KOPT-K1 (cell line): ENCODE data around the gene SYN1.

Source experiments
- H3K27ac ChIP-seq: fragments of 200-600 bp; sonication (generic); 2 replicates; pipeline ENCODE4 v1.5.1; 2016; ENCODE audit warnings: antibody characterized with exemption, mild to moderate bottlenecking, low read depth, low read length; ENCODE audit not compliant: poor library complexity, severe bottlenecking
- H3K36me3 ChIP-seq: fragments of 200-600 bp; sonication (generic); 2 replicates; pipeline ENCODE4 v1.5.1; 2017; ENCODE audit warnings: antibody characterized with exemption, mild to moderate bottlenecking, low read length, moderate library complexity; ENCODE audit not compliant: insufficient read depth
- H3K9me3 ChIP-seq: fragments of 200-600 bp; sonication (generic); 2 replicates; pipeline ENCODE4 v1.5.1; 2017; ENCODE audit warnings: antibody characterized with exemption, low read length, mild to moderate bottlenecking; ENCODE audit not compliant: insufficient read depth, poor library complexity, severe bottlenecking

Gene SYN1

GRCh38 chrX:47574547-47575301 lies 44.9 kb downstream of the SYN1 start:
- Histone ChIP-seq H3K9me3 (no peaks in the 10 kb centered on the region), H3K27ac (no peak overlapping the region), H3K36me3 (peaks cover 16% of the 10 kb centered on the region)

GRCh38 chrX:47574076-47574546 lies 45.5 kb downstream of the SYN1 start:
- H3K9me3 ChIP-seq: no peaks in the 10 kb centered on the region
- H3K36me3 ChIP-seq: peaks cover 22% of the 10 kb centered on the region
- H3K27ac ChIP-seq: no peak overlapping the region

- no peaks in the 10 kb centered on the region for H3K9me3 ChIP-seq
- peaks cover 28% of the 10 kb centered on the region for H3K36me3 ChIP-seq
- no peak overlapping the region for H3K27ac ChIP-seq
Measured at GRCh38 chrX:47573341-47574075, 46.1 kb downstream of the SYN1 start.

- Histone ChIP-seq H3K27ac (no peak overlapping the region), H3K9me3 (no peaks in the 10 kb centered on the region), H3K36me3 (peaks cover 35% of the 10 kb centered on the region)
Measured at GRCh38 chrX:47572773-47573340, 46.8 kb downstream of the SYN1 start.

GRCh38 chrX:47571896-47572295 lies 47.8 kb downstream of the SYN1 start:
- no peaks in the 10 kb centered on the region for H3K9me3 ChIP-seq
- peaks cover 44% of the 10 kb centered on the region for H3K36me3 ChIP-seq
- H3K27ac ChIP-seq: no peak overlapping the region

GRCh38 chrX:47571215-47571614 lies 48.4 kb downstream of the SYN1 start:
- Histone ChIP-seq H3K36me3 (peaks cover 51% of the 10 kb centered on the region), H3K9me3 (no peaks in the 10 kb centered on the region), H3K27ac (no peak overlapping the region)

- Histone ChIP-seq H3K36me3 (peaks cover 54% of the 10 kb centered on the region), H3K9me3 (no peaks in the 10 kb centered on the region)
Measured at GRCh38 chrX:47570794-47571193, 48.9 kb downstream of the SYN1 start.

GRCh38 chrX:47568656-47569295 lies 50.9 kb downstream of the SYN1 start:
- H3K9me3 ChIP-seq: no peaks in the 10 kb centered on the region
- H3K27ac ChIP-seq: no peak overlapping the region
- peaks cover 70% of the 10 kb centered on the region for H3K36me3 ChIP-seq

More at GRCh38 chrX:47570794-47571193, 48.9 kb downstream of the SYN1 start:
- H3K27ac ChIP-seq: no peak overlapping the region

GRCh38 chrX:47566841-47567240 lies 52.8 kb downstream of the SYN1 start:
- Histone ChIP-seq H3K9me3 (no peaks in the 10 kb centered on the region), H3K36me3 (peaks cover 80% of the 10 kb centered on the region), H3K27ac (no peak overlapping the region)

- Histone ChIP-seq H3K36me3 (peaks cover 66% of the 10 kb centered on the region), H3K9me3 (no peaks in the 10 kb centered on the region), H3K27ac (no peak overlapping the region)
Measured at GRCh38 chrX:47564438-47565085, 55.1 kb downstream of the SYN1 start.

GRCh38 chrX:47563801-47564315 lies 55.8 kb downstream of the SYN1 start:
- H3K9me3 ChIP-seq: no peaks in the 10 kb centered on the region
- peaks cover 59% of the 10 kb centered on the region for H3K36me3 ChIP-seq
- no peak overlapping the region for H3K27ac ChIP-seq

- no peaks in the 10 kb centered on the region for H3K9me3 ChIP-seq
- no peak overlapping the region for H3K27ac ChIP-seq
- H3K36me3 ChIP-seq: peaks cover 47% of the 10 kb centered on the region
Measured at GRCh38 chrX:47562615-47563243, 56.9 kb downstream of the SYN1 start.

- Histone ChIP-seq H3K27ac (peak overlapping the region; percentile 86), H3K9me3 (no peaks in the 10 kb centered on the region), H3K36me3 (peaks cover 37% of the 10 kb centered on the region)
Measured at GRCh38 chrX:47561659-47562151, 58.0 kb downstream of the SYN1 start.
